Measurements from ENCODE around the gene BIN1.

- TF ChIP-seq CTCF (conservative IDR thresholded peaks at IDR 0.05; ENCODE audit: low read depth, low read length) (no peak), EZH2 (IDR thresholded peaks at IDR 0.05; ENCODE audit: borderline replicate concordance, low read depth, low read length, poor library complexity, severe bottlenecking) (no peak)
Measured at GRCh38 chr2:127044165-127044718, 62.7 kb downstream of the BIN1 start.

Measured in A673 (cell line).